ENCODE measurements around the gene NCAM1. TPM values are rescaled to one million over a fixed set of nuclear protein-coding genes. Genes with fewer than 3 reads are reported as not detected.

NCAM1 gene
- total RNA-seq, 1 experiment from 2014 or later, result 5.9 TPM

DNA sequence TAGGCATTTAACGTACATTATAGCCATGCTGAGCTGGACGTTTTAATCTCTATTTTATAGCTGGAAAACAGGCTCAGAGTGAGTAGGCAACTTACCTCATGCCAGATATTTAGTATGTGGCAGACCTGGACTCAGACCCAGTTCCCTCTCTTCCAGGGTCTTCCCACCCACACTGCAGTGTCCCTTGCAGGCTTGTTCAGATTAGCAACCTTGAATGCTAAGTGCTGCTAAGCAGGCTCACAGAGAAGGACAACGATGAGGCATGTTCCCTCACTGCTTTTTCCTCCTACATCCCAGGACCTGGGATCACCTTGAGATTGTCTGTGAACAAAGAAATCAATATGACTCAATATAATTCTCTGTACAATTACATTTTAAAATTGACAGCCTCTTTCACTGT lies 65.6 kb downstream of the NCAM1 start:
- Mint-ChIP-seq H3K9me3 (peaks cover 3% of the 10 kb centered on the region; the same call in 1 of the 2 replicates), H3K4me3 (no peak overlapping the region), H3K27me3 (ENCODE audit: low read depth) (no peaks in the 10 kb centered on the region), H3K36me3 (no peaks in the 10 kb centered on the region), H3K4me1 (0 out of 2 replicates have a peak, but pooled peaks cover 2% of the 10 kb centered on the region), H3K27ac (no peak overlapping the region)
- TF ChIP-seq ZNF396 (CRISPR knock-in tag; IDR thresholded peaks at IDR 0.05; ENCODE audit: borderline replicate concordance) (no peak), ATF1 (CRISPR knock-in tag; IDR thresholded peaks at IDR 0.05) (no peak), ATF3 (CRISPR knock-in tag; conservative IDR thresholded peaks at IDR 0.05) (no peak), MXD4 (CRISPR knock-in tag; IDR thresholded peaks at IDR 0.05; ENCODE audit: borderline replicate concordance) (no peak), SOX15 (CRISPR knock-in tag; IDR thresholded peaks at IDR 0.05) (no peak), PREB (CRISPR knock-in tag; IDR thresholded peaks at IDR 0.05; ENCODE audit: borderline replicate concordance) (no peak), RORB (CRISPR knock-in tag; IDR thresholded peaks at IDR 0.05) (no peak), ZNF121 (CRISPR knock-in tag; IDR thresholded peaks at IDR 0.05) (no peak), NR3C1 (CRISPR knock-in tag; conservative IDR thresholded peaks at IDR 0.05; ENCODE audit: low read depth) (no peak), NFE2L1 (CRISPR knock-in tag; IDR thresholded peaks at IDR 0.05) (no peak), NR2C2 (CRISPR knock-in tag; IDR thresholded peaks at IDR 0.05) (no peak), ZMAT4 (CRISPR knock-in tag; IDR thresholded peaks at IDR 0.05) (no peak), FOXP4 (CRISPR knock-in tag; IDR thresholded peaks at IDR 0.05) (no peak), ZNF423 (CRISPR knock-in tag; IDR thresholded peaks at IDR 0.05) (no peak)
- TF ChIP-seq, protein P1, sequence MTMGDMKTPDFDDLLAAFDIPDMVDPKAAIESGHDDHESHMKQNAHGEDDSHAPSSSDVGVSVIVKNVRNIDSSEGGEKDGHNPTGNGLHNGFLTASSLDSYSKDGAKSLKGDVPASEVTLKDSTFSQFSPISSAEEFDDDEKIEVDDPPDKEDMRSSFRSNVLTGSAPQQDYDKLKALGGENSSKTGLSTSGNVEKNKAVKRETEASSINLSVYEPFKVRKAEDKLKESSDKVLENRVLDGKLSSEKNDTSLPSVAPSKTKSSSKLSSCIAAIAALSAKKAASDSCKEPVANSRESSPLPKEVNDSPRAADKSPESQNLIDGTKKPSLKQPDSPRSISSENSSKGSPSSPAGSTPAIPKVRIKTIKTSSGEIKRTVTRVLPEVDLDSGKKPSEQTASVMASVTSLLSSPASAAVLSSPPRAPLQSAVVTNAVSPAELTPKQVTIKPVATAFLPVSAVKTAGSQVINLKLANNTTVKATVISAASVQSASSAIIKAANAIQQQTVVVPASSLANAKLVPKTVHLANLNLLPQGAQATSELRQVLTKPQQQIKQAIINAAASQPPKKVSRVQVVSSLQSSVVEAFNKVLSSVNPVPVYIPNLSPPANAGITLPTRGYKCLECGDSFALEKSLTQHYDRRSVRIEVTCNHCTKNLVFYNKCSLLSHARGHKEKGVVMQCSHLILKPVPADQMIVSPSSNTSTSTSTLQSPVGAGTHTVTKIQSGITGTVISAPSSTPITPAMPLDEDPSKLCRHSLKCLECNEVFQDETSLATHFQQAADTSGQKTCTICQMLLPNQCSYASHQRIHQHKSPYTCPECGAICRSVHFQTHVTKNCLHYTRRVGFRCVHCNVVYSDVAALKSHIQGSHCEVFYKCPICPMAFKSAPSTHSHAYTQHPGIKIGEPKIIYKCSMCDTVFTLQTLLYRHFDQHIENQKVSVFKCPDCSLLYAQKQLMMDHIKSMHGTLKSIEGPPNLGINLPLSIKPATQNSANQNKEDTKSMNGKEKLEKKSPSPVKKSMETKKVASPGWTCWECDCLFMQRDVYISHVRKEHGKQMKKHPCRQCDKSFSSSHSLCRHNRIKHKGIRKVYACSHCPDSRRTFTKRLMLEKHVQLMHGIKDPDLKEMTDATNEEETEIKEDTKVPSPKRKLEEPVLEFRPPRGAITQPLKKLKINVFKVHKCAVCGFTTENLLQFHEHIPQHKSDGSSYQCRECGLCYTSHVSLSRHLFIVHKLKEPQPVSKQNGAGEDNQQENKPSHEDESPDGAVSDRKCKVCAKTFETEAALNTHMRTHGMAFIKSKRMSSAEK (CRISPR knock-in tag; IDR thresholded peaks at IDR 0.05; ENCODE audit: borderline replicate concordance), result no peak
- TF ChIP-seq, protein P2, sequence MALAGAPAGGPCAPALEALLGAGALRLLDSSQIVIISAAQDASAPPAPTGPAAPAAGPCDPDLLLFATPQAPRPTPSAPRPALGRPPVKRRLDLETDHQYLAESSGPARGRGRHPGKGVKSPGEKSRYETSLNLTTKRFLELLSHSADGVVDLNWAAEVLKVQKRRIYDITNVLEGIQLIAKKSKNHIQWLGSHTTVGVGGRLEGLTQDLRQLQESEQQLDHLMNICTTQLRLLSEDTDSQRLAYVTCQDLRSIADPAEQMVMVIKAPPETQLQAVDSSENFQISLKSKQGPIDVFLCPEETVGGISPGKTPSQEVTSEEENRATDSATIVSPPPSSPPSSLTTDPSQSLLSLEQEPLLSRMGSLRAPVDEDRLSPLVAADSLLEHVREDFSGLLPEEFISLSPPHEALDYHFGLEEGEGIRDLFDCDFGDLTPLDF (CRISPR knock-in tag; IDR thresholded peaks at IDR 0.05), result no peak
- ATAC-seq, result no peak
- POLR2A ChIA-PET, result no interaction called here
- CTCF ChIA-PET, result no interaction called here
- DNase-seq (ENCODE audit: low spot score), result no peak

DNA sequence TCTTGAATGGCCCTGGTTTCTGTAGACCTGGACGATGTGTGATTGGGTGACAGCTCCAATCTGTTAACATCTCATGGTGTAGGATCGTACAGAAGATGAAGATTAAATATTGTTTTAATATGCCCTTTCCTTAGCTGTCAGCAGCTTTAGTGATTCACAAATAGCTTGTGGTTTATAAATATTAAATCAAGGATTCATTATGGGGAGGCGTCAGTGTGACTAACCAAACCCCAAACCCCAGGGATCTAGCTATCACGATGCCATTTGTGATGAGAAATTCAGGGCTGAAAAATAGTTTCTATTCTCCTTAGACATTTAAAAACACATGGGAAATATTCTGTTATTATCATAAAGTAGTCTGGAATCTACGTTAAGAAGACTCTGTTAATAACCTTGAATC lies 73.4 kb downstream of the NCAM1 start:
- Mint-ChIP-seq H3K36me3 (no peaks in the 10 kb centered on the region), H3K9me3 (peaks cover 8% of the 10 kb centered on the region), H3K4me1 (peaks cover 15% of the 10 kb centered on the region), H3K27ac (no peak overlapping the region), H3K4me3 (no peak overlapping the region), H3K27me3 (ENCODE audit: low read depth) (no peaks in the 10 kb centered on the region)
- DNase-seq (ENCODE audit: low spot score) (no peak), ATAC-seq (no peak)
- CTCF ChIA-PET, result no interaction called here
- POLR2A ChIA-PET, result no interaction called here
- TF ChIP-seq ATF1 (CRISPR knock-in tag; IDR thresholded peaks at IDR 0.05), result no peak
- no peak for TF ChIP-seq FOXK1 (CRISPR knock-in tag; IDR thresholded peaks at IDR 0.05)
- TF ChIP-seq ARID4B (CRISPR knock-in tag; IDR thresholded peaks at IDR 0.05; ENCODE audit: borderline replicate concordance), result no peak
- no peak for TF ChIP-seq RORB (CRISPR knock-in tag; IDR thresholded peaks at IDR 0.05)
- TF ChIP-seq, protein P3, sequence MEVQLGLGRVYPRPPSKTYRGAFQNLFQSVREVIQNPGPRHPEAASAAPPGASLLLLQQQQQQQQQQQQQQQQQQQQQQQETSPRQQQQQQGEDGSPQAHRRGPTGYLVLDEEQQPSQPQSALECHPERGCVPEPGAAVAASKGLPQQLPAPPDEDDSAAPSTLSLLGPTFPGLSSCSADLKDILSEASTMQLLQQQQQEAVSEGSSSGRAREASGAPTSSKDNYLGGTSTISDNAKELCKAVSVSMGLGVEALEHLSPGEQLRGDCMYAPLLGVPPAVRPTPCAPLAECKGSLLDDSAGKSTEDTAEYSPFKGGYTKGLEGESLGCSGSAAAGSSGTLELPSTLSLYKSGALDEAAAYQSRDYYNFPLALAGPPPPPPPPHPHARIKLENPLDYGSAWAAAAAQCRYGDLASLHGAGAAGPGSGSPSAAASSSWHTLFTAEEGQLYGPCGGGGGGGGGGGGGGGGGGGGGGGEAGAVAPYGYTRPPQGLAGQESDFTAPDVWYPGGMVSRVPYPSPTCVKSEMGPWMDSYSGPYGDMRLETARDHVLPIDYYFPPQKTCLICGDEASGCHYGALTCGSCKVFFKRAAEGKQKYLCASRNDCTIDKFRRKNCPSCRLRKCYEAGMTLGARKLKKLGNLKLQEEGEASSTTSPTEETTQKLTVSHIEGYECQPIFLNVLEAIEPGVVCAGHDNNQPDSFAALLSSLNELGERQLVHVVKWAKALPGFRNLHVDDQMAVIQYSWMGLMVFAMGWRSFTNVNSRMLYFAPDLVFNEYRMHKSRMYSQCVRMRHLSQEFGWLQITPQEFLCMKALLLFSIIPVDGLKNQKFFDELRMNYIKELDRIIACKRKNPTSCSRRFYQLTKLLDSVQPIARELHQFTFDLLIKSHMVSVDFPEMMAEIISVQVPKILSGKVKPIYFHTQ (CRISPR knock-in tag; IDR thresholded peaks at IDR 0.05), result no peak
